ENCODE results near the gene MYO1D.

Gene MYO1D

DNA sequence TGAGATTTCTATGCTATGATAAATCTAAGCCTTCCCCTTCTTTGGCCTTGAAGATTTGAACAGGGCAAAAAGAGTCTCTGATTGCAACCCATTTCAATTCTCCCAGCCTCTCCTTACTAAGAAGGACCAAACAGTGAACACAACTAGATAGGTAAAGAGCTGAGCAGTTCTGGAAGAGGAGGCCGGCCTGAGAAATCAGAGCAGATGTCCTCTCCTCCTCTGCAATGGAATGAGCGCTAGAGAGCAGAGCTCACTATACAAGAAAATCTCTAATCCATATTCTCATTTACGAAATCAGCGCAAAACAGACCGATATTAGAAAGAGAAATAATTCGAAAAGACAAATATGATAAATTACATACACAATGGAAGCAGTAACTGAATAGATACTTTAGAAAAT is 266.0 kb downstream of the MYO1D start:
- no peak overlapping the region for H2AFZ ChIP-seq (ENCODE audit: low read depth, low read length)
- H3K36me3 ChIP-seq (replicated peaks; ENCODE audit: low read depth, low read length) = no peaks in the 10 kb centered on the region
- TF ChIP-seq EZH2phosphoT487 (IDR thresholded peaks at IDR 0.05; ENCODE audit: low read depth) = no peak
- TF ChIP-seq, protein P1, sequence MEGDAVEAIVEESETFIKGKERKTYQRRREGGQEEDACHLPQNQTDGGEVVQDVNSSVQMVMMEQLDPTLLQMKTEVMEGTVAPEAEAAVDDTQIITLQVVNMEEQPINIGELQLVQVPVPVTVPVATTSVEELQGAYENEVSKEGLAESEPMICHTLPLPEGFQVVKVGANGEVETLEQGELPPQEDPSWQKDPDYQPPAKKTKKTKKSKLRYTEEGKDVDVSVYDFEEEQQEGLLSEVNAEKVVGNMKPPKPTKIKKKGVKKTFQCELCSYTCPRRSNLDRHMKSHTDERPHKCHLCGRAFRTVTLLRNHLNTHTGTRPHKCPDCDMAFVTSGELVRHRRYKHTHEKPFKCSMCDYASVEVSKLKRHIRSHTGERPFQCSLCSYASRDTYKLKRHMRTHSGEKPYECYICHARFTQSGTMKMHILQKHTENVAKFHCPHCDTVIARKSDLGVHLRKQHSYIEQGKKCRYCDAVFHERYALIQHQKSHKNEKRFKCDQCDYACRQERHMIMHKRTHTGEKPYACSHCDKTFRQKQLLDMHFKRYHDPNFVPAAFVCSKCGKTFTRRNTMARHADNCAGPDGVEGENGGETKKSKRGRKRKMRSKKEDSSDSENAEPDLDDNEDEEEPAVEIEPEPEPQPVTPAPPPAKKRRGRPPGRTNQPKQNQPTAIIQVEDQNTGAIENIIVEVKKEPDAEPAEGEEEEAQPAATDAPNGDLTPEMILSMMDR (IDR thresholded peaks at IDR 0.05; ENCODE audit: low read depth, low read length) = no peak
- H3K79me2 ChIP-seq (ENCODE audit: low read length) = no peaks in the 10 kb centered on the region
- no peaks in the 10 kb centered on the region for H3K9me3 ChIP-seq (ENCODE audit: insufficient read depth, low read length)
- no peak overlapping the region for H3K4me3 ChIP-seq (ENCODE audit: low read length)
- no peak overlapping the region for H3K9ac ChIP-seq (ENCODE audit: low read length)
- no peaks in the 10 kb centered on the region for H3K27me3 ChIP-seq (ENCODE audit: low read depth, low read length)
- H4K20me1 ChIP-seq (ENCODE audit: insufficient read depth, low read length) = no peaks in the 10 kb centered on the region
- peaks cover 8% of the 10 kb centered on the region for H3K4me1 ChIP-seq (ENCODE audit: low read length)
- H3K4me2 ChIP-seq (ENCODE audit: low read length) = no peak overlapping the region
- no peak overlapping the region for H3K27ac ChIP-seq (ENCODE audit: low read length)

DNA sequence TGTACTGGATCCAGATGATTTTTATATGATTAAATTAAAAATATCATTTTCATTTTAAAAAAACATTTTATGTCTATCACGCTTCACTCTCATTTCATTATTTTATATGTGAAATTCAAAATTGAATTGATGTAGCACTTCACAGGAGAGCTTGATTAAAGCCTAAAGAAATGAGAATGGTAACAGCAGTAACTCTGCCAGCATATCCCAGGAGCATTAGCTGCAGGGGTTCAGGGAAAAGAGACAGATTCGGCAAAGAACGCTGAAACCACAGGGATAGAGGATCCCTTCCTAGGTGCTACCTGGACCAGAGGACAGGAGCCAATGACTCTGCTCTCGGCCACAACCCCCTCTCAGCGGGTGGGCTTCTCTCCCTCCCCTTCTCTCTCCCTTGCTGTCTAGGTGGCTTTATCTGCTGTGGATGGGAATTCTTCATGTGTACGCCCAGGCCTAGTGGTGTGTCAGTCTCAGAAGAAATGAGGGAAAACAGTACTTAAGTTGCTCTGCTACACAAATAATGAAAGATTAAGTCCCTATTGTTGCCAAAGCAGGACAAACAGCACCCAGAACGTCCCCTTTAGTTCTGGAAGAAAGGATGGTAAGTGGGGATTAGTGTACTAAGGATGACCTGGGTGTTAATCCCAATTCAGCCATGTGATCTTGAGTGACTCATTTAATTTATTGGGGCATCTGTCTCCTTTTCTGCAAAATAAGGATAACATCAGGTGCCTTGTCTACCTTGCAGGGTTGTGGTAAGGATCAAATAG is 266.9 kb downstream of the MYO1D start:
- H3K27ac ChIP-seq (ENCODE audit: low read length) = no peak overlapping the region

DNA sequence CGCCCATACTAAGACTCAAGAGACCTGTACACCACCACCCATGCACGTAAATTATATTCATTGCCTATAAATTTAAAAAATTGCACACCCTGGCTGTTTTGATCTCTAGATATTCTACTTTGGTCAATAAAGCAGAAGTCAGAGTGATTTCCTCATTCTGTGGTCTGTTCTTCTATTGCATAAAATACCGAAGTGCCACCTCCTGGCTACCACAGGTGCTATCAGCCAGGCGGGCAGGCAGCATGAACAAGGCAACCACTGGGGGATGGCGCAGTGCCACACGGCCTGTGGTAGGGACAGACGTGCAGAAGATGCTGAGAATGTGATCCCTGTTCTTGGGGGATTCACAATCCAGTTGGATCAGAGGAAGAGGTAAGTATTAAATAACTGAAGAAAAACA is 267.8 kb downstream of the MYO1D start:
- Histone ChIP-seq H3K4me3 (ENCODE audit: low read length) (no peak overlapping the region), H3K9ac (ENCODE audit: low read length) (no peak overlapping the region), H3K4me1 (ENCODE audit: low read length) (peaks cover 8% of the 10 kb centered on the region), H3K4me2 (ENCODE audit: low read length) (peak overlapping the region; percentile 12; the same call in 1 of the 2 replicates), H3K79me2 (ENCODE audit: low read length) (no peaks in the 10 kb centered on the region), H2AFZ (ENCODE audit: low read depth, low read length) (no peak overlapping the region), H4K20me1 (ENCODE audit: insufficient read depth, low read length) (no peaks in the 10 kb centered on the region), H3K9me3 (ENCODE audit: insufficient read depth, low read length) (no peaks in the 10 kb centered on the region), H3K36me3 (replicated peaks; ENCODE audit: low read depth, low read length) (peaks cover 10% of the 10 kb centered on the region), H3K27me3 (ENCODE audit: low read depth, low read length) (no peaks in the 10 kb centered on the region), H3K27ac (ENCODE audit: low read length) (no peak overlapping the region)
- TF ChIP-seq, protein P1 (IDR thresholded peaks at IDR 0.05; ENCODE audit: low read depth, low read length) = peak; percentile 86
- no peak for TF ChIP-seq EZH2phosphoT487 (IDR thresholded peaks at IDR 0.05; ENCODE audit: low read depth)

More for the DNA sequence above, 266.9 kb downstream of the MYO1D start:
- no peak overlapping the region for H3K9ac ChIP-seq (ENCODE audit: low read length)
- no peak for TF ChIP-seq EZH2phosphoT487 (IDR thresholded peaks at IDR 0.05; ENCODE audit: low read depth)
- TF ChIP-seq, protein P1 (IDR thresholded peaks at IDR 0.05; ENCODE audit: low read depth, low read length) = no peak
- no peak overlapping the region for H3K4me2 ChIP-seq (ENCODE audit: low read length)
- no peaks in the 10 kb centered on the region for H3K27me3 ChIP-seq (ENCODE audit: low read depth, low read length)
- H4K20me1 ChIP-seq (ENCODE audit: insufficient read depth, low read length) = no peaks in the 10 kb centered on the region
- H3K79me2 ChIP-seq (ENCODE audit: low read length) = no peaks in the 10 kb centered on the region
- H3K36me3 ChIP-seq (replicated peaks; ENCODE audit: low read depth, low read length) = peaks cover under 1% of the 10 kb centered on the region
- no peak overlapping the region for H2AFZ ChIP-seq (ENCODE audit: low read depth, low read length)
- H3K4me1 ChIP-seq (ENCODE audit: low read length) = peaks cover 8% of the 10 kb centered on the region
- H3K9me3 ChIP-seq (ENCODE audit: insufficient read depth, low read length) = no peaks in the 10 kb centered on the region
- H3K4me3 ChIP-seq (ENCODE audit: low read length) = no peak overlapping the region

DNA sequence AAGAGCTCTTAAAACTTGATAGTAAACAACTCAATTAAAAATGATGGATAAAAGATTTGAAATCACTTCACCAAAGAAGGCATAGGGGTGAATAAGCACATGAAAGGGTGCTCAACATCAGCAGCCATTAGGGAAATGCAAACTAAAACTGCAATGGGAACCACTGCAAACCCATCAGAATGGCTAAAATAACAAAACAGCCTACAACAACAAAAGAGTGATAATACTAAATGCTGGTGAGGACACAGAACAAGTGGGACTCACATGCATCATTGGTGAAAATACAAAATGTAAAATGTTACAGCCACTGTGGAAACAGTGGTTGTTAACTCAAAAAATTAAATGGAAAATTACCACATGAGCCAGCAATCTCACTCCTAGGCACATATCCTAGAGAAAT is 268.7 kb downstream of the MYO1D start:
- Histone ChIP-seq H3K4me1 (ENCODE audit: low read length) (peaks cover 8% of the 10 kb centered on the region), H3K27me3 (ENCODE audit: low read depth, low read length) (no peaks in the 10 kb centered on the region), H3K4me2 (ENCODE audit: low read length) (no peak overlapping the region), H3K36me3 (replicated peaks; ENCODE audit: low read depth, low read length) (peaks cover 13% of the 10 kb centered on the region), H2AFZ (ENCODE audit: low read depth, low read length) (no peak overlapping the region), H3K9me3 (ENCODE audit: insufficient read depth, low read length) (no peaks in the 10 kb centered on the region), H3K27ac (ENCODE audit: low read length) (no peak overlapping the region), H4K20me1 (ENCODE audit: insufficient read depth, low read length) (no peaks in the 10 kb centered on the region), H3K79me2 (ENCODE audit: low read length) (no peaks in the 10 kb centered on the region), H3K9ac (ENCODE audit: low read length) (no peak overlapping the region), H3K4me3 (ENCODE audit: low read length) (no peak overlapping the region)
- TF ChIP-seq EZH2phosphoT487 (IDR thresholded peaks at IDR 0.05; ENCODE audit: low read depth) = no peak
- TF ChIP-seq, protein P1 (IDR thresholded peaks at IDR 0.05; ENCODE audit: low read depth, low read length) = no peak

Measured in OCI-LY3 (cell line).